LHCN-M2 (cell line): ENCODE data around the gene CEP112. TPM values are rescaled to one million over a fixed set of nuclear protein-coding genes. Genes with fewer than 3 reads are reported as not detected.

Source experiments
- DNase-seq: peaks from one replicate; pipeline ENCODE4 v3.0.0-alpha.2; 2012; ENCODE audit warnings: low read depth
- total RNA-seq: library from RNA; depleted of rRNA; stranded (reverse); fragments of >200 nt; gene quantifications from 2 replicates; pipeline ENCODE4 v1.2.3, GENCODE V29; 2014

CEP112 gene
- total RNA-seq, 1 experiment from 2014 or later, result 37.2 TPM

GRCh38 chr17:66211047-66211810 is 19.3 kb upstream of the CEP112 start:
- no peak for DNase-seq

GRCh38 chr17:66210208-66210574 is 18.3 kb upstream of the CEP112 start:
- DNase-seq, result no peak

GRCh38 chr17:66207936-66208335 is 16.0 kb upstream of the CEP112 start:
- DNase-seq, result no peak

GRCh38 chr17:66203274-66204015 is 11.5 kb upstream of the CEP112 start:
- DNase-seq, result no peak

GRCh38 chr17:66200685-66201092 is 8.8 kb upstream of the CEP112 start:
- DNase-seq, result peak; percentile 82

GRCh38 chr17:66198242-66198641 is 6.3 kb upstream of the CEP112 start:
- DNase-seq, result no peak

GRCh38 chr17:66192378-66192687 is 400 bp upstream of the CEP112 start:
- DNase-seq, result no peak

- DNase-seq, result peak; percentile 94
Measured at GRCh38 chr17:66190738-66191592, 968 bp downstream of the CEP112 start.

GRCh38 chr17:66187718-66188117 is 4.2 kb downstream of the CEP112 start:
- no peak for DNase-seq

GRCh38 chr17:66185862-66186261 is 6.1 kb downstream of the CEP112 start:
- DNase-seq, result no peak

GRCh38 chr17:66184392-66184791 is 7.5 kb downstream of the CEP112 start:
- no peak for DNase-seq

- no peak for DNase-seq
Measured at GRCh38 chr17:66183529-66183928, 8.4 kb downstream of the CEP112 start.

- no peak for DNase-seq
Measured at GRCh38 chr17:66178642-66179041, 13.3 kb downstream of the CEP112 start.

- no peak for DNase-seq
Measured at GRCh38 chr17:66177048-66177447, 14.9 kb downstream of the CEP112 start.

GRCh38 chr17:66175892-66176291 is 16.0 kb downstream of the CEP112 start:
- DNase-seq, result no peak

- DNase-seq, result no peak
Measured at GRCh38 chr17:66172691-66173223, 19.2 kb downstream of the CEP112 start.

- DNase-seq, result no peak
Measured at GRCh38 chr17:66172144-66172543, 19.8 kb downstream of the CEP112 start.

GRCh38 chr17:66171692-66172091 is 20.2 kb downstream of the CEP112 start:
- DNase-seq, result no peak

GRCh38 chr17:66171172-66171571 is 20.8 kb downstream of the CEP112 start:
- DNase-seq, result no peak

GRCh38 chr17:66169839-66170238 is 22.1 kb downstream of the CEP112 start:
- DNase-seq, result peak; percentile 58

GRCh38 chr17:66167189-66167815 is 24.6 kb downstream of the CEP112 start:
- no peak for DNase-seq
